Astrocyte (in vitro differentiated cells and primary cell): ENCODE measurements around the gene NLN. TPM values are rescaled to one million over a fixed set of nuclear protein-coding genes. Genes with fewer than 3 reads are reported as not detected.
A peak's percentile ranks its signal among the peaks of the same experiment; 100 is the strongest.

Source experiments
- DNase-seq: peaks from one replicate; pipeline ENCODE4 v3.0.0-alpha.2; 2010; ENCODE audit warnings: low read depth
- FAIRE-seq: peaks from 2 replicates; lab custom pipeline; 2011; peaks lifted over from hg19 to GRCh38; lab: Jason Lieb, UNC
- H2AFZ ChIP-seq: 2 replicates; pipeline ENCODE4 v1.6.0; 2012; ENCODE audit warnings: low read depth, low read length, inconsistent platforms
- H3K27ac ChIP-seq: 2 replicates; pipeline ENCODE4 v1.5.1; 2011; ENCODE audit warnings: low read depth, low read length, inconsistent platforms
- H3K27me3 ChIP-seq: 2 replicates; pipeline ENCODE4 v1.6.0; 2011; ENCODE audit warnings: low read length, inconsistent platforms; ENCODE audit not compliant: insufficient read depth
- H3K36me3 ChIP-seq: 2 replicates; pipeline ENCODE4 v1.5.1; 2011; ENCODE audit warnings: low read length, inconsistent platforms; ENCODE audit not compliant: insufficient read depth
- H3K4me1 ChIP-seq: 2 replicates; pipeline ENCODE4 v1.5.1; 2011; ENCODE audit warnings: low read length, inconsistent platforms; ENCODE audit not compliant: insufficient read depth
- H3K4me2 ChIP-seq: 2 replicates; pipeline ENCODE4 v1.6.0; 2012; ENCODE audit warnings: low read length, inconsistent platforms
- H3K4me3 ChIP-seq: 2 replicates; pipeline ENCODE4 v1.5.1; 2011; ENCODE audit warnings: low read depth, mild to moderate bottlenecking, low read length, inconsistent platforms; ENCODE audit not compliant: insufficient read depth
- H3K79me2 ChIP-seq: 2 replicates; pipeline ENCODE4 v1.6.0; 2012; ENCODE audit warnings: mild to moderate bottlenecking, low read length, inconsistent platforms; ENCODE audit not compliant: insufficient read depth
- H3K9ac ChIP-seq: 2 replicates; pipeline ENCODE4 v1.6.0; 2012; ENCODE audit warnings: mild to moderate bottlenecking, low read length, inconsistent platforms
- H3K9me3 ChIP-seq: 2 replicates; pipeline ENCODE4 v1.5.1; 2012; ENCODE audit warnings: low read depth, mild to moderate bottlenecking, low read length, inconsistent platforms; ENCODE audit not compliant: insufficient read depth
- H4K20me1 ChIP-seq: 2 replicates; pipeline ENCODE4 v1.6.0; 2012; ENCODE audit warnings: low read length, inconsistent platforms; ENCODE audit not compliant: insufficient read depth
- H3K27ac Mint-ChIP-seq: one replicate; pipeline ENCODE4 v1.8.0; 2021; ENCODE audit warnings: mild to moderate bottlenecking, mixed read lengths; ENCODE audit not compliant: unreplicated experiment
- H3K27me3 Mint-ChIP-seq: one replicate; pipeline ENCODE4 v1.8.0; 2021; ENCODE audit warnings: low read depth, mixed read lengths; ENCODE audit not compliant: unreplicated experiment
- H3K36me3 Mint-ChIP-seq: one replicate; pipeline ENCODE4 v1.8.0; 2021; ENCODE audit warnings: low read depth, mixed read lengths; ENCODE audit not compliant: unreplicated experiment
- H3K4me1 Mint-ChIP-seq: one replicate; pipeline ENCODE4 v1.8.0; 2021; ENCODE audit warnings: low read depth, mixed read lengths; ENCODE audit not compliant: unreplicated experiment
- H3K4me3 Mint-ChIP-seq: one replicate; pipeline ENCODE4 v1.8.0; 2021; ENCODE audit warnings: mild to moderate bottlenecking, moderate library complexity, mixed read lengths; ENCODE audit not compliant: unreplicated experiment
- H3K9me3 Mint-ChIP-seq: one replicate; pipeline ENCODE4 v1.8.0; 2021; ENCODE audit warnings: mild to moderate bottlenecking, mixed read lengths; ENCODE audit not compliant: unreplicated experiment
- EZH2 ChIP-seq: IDR thresholded peaks from 2 replicates; pipeline ENCODE4 v1.6.1; 2012; ENCODE audit warnings: mild to moderate bottlenecking, low read length, inconsistent platforms; ENCODE audit not compliant: insufficient read depth
- total RNA-seq: library from RNA; stranded (reverse); gene quantifications from 2 replicates; pipeline ENCODE4 v1.2.1, GENCODE V29; 2021
- TF ChIP-seq, protein P1 (sequence below): IDR thresholded peaks from 2 replicates; pipeline ENCODE4 v1.5.1; 2011; ENCODE audit warnings: low read depth, mild to moderate bottlenecking, inconsistent platforms, low read length, moderate library complexity; ENCODE audit not compliant: insufficient read depth

NLN gene
- total RNA-seq, 1 donor from 2014 or later: 65.2 TPM

DNA sequence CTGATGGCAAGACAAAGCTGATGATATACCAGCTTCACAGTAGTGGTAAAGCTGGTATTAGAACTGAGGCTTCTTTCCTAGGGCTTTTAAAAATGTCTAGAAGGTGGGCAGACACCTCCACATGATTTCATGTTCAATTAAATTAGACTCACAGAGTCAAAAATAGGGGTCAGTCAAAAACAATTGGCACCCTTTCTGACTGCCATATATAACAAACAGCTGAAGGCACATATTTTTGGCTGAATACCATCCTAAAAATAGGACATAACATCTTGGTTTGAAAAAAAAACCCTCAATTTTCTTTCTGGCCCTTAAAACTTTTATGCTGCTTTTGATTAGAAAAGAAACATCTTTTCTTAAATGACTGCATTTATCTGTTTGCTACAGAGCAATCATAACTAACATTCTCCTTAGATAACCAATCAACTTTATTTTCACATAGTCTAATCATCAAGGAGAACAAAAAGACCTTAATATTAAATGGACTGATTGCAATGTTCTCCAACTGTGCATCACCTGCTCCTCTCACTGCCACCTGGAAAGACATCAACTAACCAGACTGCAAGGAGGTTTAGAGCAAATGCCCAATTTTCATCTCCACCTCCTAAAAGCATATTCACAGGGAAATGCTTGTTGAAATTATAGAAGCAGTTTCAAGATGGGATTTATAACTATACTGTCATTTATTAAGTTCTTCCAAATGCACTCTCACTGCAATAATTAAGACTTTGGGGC lies 3.3 kb upstream of the NLN start:
- H3K36me3 Mint-ChIP-seq: peaks cover 3% of the 10 kb centered on the region
- TF ChIP-seq, protein P1, sequence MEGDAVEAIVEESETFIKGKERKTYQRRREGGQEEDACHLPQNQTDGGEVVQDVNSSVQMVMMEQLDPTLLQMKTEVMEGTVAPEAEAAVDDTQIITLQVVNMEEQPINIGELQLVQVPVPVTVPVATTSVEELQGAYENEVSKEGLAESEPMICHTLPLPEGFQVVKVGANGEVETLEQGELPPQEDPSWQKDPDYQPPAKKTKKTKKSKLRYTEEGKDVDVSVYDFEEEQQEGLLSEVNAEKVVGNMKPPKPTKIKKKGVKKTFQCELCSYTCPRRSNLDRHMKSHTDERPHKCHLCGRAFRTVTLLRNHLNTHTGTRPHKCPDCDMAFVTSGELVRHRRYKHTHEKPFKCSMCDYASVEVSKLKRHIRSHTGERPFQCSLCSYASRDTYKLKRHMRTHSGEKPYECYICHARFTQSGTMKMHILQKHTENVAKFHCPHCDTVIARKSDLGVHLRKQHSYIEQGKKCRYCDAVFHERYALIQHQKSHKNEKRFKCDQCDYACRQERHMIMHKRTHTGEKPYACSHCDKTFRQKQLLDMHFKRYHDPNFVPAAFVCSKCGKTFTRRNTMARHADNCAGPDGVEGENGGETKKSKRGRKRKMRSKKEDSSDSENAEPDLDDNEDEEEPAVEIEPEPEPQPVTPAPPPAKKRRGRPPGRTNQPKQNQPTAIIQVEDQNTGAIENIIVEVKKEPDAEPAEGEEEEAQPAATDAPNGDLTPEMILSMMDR: no peak
- TF ChIP-seq EZH2: no peak
- Histone ChIP-seq H3K27me3 (no peaks in the 10 kb centered on the region), H3K4me3 (no peak overlapping the region), H2AFZ (no peak overlapping the region), H3K9ac (no peak overlapping the region), H3K27ac (no peak overlapping the region), H3K79me2 (peaks cover 35% of the 10 kb centered on the region), H3K36me3 (peaks cover 4% of the 10 kb centered on the region), H3K4me1 (peaks cover 3% of the 10 kb centered on the region), H3K4me2 (no peak overlapping the region), H4K20me1 (peaks cover 9% of the 10 kb centered on the region), H3K9me3 (no peaks in the 10 kb centered on the region)
- H3K9me3 Mint-ChIP-seq: no peaks in the 10 kb centered on the region
- no peaks in the 10 kb centered on the region for H3K27me3 Mint-ChIP-seq
- DNase-seq (no peak), FAIRE-seq (no peak)
- H3K27ac Mint-ChIP-seq: no peak overlapping the region
- H3K4me1 Mint-ChIP-seq: peaks cover 9% of the 10 kb centered on the region
- no peak overlapping the region for H3K4me3 Mint-ChIP-seq

DNA sequence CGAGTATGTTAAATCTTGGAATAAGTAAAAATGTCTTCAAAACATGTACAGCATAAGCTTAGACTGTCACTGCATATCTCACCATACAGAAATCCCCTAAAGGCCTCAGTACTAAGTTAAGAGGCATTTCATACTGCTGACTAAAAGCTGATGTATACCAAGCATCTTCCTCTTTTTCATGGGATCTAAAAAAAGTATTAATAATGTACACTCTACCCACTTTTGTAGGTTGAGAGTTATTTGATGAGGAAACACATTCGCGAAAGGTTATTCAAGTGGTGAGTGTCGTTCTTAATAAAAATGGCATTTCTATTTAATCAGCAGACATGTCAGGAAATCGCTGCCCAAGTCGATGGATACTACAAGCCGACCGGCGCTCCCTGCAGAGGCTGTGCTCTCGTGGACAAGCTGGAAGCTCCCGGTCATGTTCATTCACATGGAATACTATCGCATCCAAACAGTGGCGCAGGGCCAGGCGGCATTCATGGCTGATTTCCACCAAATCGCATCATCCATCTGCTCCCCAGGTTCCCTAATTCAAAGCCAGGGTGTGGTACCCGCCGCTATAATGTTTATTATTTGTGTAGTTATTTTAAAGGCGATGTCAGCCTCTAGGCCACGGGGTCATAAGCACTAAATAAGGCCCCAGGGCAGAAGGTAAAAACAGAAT lies 820 bp upstream of the NLN start:
- Mint-ChIP-seq H3K27ac (peak overlapping the region; percentile 31), H3K36me3 (peaks cover 2% of the 10 kb centered on the region), H3K27me3 (no peaks in the 10 kb centered on the region), H3K4me3 (peak overlapping the region; percentile 93), H3K4me1 (peaks cover 20% of the 10 kb centered on the region), H3K9me3 (no peaks in the 10 kb centered on the region)
- H3K4me2 ChIP-seq: peak overlapping the region; percentile 85
- FAIRE-seq (no peak), DNase-seq (peak; percentile 66)
- H2AFZ ChIP-seq: peak overlapping the region; percentile 94
- H3K27me3 ChIP-seq: no peaks in the 10 kb centered on the region
- peaks cover 9% of the 10 kb centered on the region for H4K20me1 ChIP-seq
- H3K9me3 ChIP-seq: no peaks in the 10 kb centered on the region
- peak overlapping the region; percentile 82 for H3K4me3 ChIP-seq
- no peak for TF ChIP-seq EZH2
- TF ChIP-seq, protein P1: no peak
- H3K27ac ChIP-seq: peak overlapping the region; percentile 78
- H3K36me3 ChIP-seq: no peaks in the 10 kb centered on the region
- peaks cover 3% of the 10 kb centered on the region for H3K4me1 ChIP-seq
- H3K79me2 ChIP-seq: peaks cover 51% of the 10 kb centered on the region
- peak overlapping the region; percentile 91 for H3K9ac ChIP-seq
